Measurements from ENCODE around the gene SORCS1. TPM values are rescaled to one million over a fixed set of nuclear protein-coding genes. Genes with fewer than 3 reads are reported as not detected.

The SORCS1 gene
- total RNA-seq, 4 donors from 2014 or later, result 1.2 to 11.8 (median 6.2) TPM

DNA sequence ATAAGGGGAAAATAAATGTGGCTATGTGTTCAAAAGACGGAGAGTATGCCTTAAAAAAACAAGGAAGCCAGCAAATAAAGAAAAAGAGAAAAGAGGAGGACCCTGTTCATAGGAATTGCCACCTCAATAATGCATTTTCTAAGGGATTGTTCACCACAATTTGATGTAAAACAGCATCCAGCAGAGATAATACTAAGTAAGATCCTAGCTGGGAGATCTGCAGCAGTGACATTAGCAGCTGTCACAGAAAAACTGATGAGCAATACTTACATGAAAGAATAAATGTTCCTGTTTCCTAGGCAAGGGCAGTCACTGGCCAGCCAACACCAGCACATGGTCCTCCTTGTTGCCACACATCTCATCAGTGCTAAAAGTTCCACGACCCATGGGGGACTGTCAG lies 391.5 kb downstream of the SORCS1 start:
- intact Hi-C loops (cut with DNase I), result no loop called here
- Histone ChIP-seq H3K4me3 (replicated peaks in 1 of 3) (no peak overlapping the region), H3K27me3 (no peaks in the 10 kb centered on the region), H3K36me3 (no peaks in the 10 kb centered on the region), H3K27ac (no peak overlapping the region), H3K9me3 (no peaks in the 10 kb centered on the region), H3K4me1 (no peaks in the 10 kb centered on the region)
- TF ChIP-seq, protein P1, sequence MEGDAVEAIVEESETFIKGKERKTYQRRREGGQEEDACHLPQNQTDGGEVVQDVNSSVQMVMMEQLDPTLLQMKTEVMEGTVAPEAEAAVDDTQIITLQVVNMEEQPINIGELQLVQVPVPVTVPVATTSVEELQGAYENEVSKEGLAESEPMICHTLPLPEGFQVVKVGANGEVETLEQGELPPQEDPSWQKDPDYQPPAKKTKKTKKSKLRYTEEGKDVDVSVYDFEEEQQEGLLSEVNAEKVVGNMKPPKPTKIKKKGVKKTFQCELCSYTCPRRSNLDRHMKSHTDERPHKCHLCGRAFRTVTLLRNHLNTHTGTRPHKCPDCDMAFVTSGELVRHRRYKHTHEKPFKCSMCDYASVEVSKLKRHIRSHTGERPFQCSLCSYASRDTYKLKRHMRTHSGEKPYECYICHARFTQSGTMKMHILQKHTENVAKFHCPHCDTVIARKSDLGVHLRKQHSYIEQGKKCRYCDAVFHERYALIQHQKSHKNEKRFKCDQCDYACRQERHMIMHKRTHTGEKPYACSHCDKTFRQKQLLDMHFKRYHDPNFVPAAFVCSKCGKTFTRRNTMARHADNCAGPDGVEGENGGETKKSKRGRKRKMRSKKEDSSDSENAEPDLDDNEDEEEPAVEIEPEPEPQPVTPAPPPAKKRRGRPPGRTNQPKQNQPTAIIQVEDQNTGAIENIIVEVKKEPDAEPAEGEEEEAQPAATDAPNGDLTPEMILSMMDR (IDR thresholded peaks at IDR 0.05), result no peak
- no peak for TF ChIP-seq POLR2A (IDR thresholded peaks at IDR 0.05)
- no peak for DNase-seq
- 63% methylated on average over 2 of the region's 2 CpGs for WGBS, 2 donors

DNA sequence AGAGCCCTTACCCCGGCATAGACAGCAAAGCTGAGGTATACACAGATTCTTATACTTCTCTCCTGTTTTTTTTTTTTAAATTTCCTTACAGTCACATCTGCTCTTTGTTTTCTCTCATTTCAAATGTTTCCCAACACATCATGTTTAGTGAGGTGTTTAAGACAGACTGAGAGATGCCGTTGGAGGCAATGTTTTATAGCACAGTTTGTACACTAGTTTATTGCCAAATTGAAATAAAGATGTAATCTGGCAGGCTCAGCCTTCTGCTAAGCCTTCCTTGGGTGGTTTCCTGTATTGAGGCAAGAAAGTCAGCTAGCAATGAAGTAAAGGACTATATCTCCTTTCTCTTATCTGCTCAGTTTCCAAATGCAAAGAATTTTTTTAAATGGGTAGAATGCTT lies 393.4 kb downstream of the SORCS1 start:
- intact Hi-C loops (cut with DNase I), result no loop called here
- Histone ChIP-seq H3K4me1 (no peaks in the 10 kb centered on the region), H3K27me3 (no peaks in the 10 kb centered on the region), H3K9me3 (no peaks in the 10 kb centered on the region), H3K36me3 (no peaks in the 10 kb centered on the region), H3K27ac (no peak overlapping the region), H3K4me3 (replicated peaks in 1 of 3) (no peak overlapping the region)
- no peak for TF ChIP-seq POLR2A (IDR thresholded peaks at IDR 0.05)
- TF ChIP-seq, protein P1 (IDR thresholded peaks at IDR 0.05), result no peak
- DNase-seq, result no peak
- 34 to 49% methylated on average over 2 of the region's 2 CpGs for WGBS, 2 donors

DNA sequence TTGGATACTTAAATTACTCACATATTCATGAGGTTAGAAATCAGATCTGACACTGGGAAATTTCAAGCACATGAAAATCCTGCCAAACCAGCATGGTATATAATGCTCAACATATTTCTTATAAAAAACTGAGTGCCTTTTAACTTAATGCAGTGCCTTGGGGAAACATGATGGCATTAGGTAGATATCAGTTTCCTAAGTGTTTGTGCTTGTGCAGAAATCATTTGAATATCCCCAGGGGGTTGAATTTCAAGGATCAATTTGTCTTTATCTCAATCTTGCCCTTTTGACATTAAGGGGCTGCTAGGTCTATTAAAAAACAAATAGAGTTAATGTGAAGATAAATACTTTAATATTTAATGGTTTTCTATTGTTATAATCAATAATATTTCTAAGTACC lies 396.3 kb downstream of the SORCS1 start:
- Histone ChIP-seq H3K27ac (no peak overlapping the region), H3K9me3 (no peaks in the 10 kb centered on the region), H3K4me3 (replicated peaks in 1 of 3) (no peak overlapping the region), H3K27me3 (no peaks in the 10 kb centered on the region), H3K4me1 (no peaks in the 10 kb centered on the region), H3K36me3 (no peaks in the 10 kb centered on the region)
- TF ChIP-seq POLR2A (IDR thresholded peaks at IDR 0.05), result no peak
- TF ChIP-seq, protein P1 (IDR thresholded peaks at IDR 0.05), result no peak
- intact Hi-C loops (cut with DNase I), result no loop called here
- DNase-seq, result no peak

DNA sequence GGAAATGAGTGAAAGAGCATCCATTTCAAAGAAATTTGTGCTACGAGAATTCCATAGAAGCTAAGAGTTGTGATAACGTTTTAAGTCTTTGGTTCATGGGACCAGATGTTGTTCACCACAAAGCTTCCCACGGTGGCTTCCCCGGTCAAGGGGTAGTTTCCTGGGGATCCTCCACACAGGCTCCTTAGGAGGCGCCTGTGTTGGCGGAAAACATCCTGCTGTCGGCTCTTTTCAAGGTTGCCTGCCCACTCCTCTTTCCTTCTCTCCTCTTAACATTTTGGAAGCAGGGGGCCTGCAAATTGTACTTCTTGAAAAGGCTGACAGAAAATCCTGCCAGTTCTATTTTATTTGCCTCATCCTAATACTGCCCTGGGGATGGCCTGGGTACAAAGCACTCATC lies 398.6 kb downstream of the SORCS1 start:
- Histone ChIP-seq H3K27me3 (no peaks in the 10 kb centered on the region), H3K27ac (no peak overlapping the region), H3K9me3 (no peaks in the 10 kb centered on the region), H3K4me1 (no peaks in the 10 kb centered on the region), H3K36me3 (no peaks in the 10 kb centered on the region), H3K4me3 (replicated peaks in 1 of 3) (no peak overlapping the region)
- TF ChIP-seq, protein P1 (IDR thresholded peaks at IDR 0.05), result no peak
- TF ChIP-seq POLR2A (IDR thresholded peaks at IDR 0.05), result no peak
- WGBS, 2 donors, result 74 to 86% methylated on average over 7 of the region's 7 CpGs
- intact Hi-C loops (cut with DNase I), result no loop called here
- no peak for DNase-seq

DNA sequence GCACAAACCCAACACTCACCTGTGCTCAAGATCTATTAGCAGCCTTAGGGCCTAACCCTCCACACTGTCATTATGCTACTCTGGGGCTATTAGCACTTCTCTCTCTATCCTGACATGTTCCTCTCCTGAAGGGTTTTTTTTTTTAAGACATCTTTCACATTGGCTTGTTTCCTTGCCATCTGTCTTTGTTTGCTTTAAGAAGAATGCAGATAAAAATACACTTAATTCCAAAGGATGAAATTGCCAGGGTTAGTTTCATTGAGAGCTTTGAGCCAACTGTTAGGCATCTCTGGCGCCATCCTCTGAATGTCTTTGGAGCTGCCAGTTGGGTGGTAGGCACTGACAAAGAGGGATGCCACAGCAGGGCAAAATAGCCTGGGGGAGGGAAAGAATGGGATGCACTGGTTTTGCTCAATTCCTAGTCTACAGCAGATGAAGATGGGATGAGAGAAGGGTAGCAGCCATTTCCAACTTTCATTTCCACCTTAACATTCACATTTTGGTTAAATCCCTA lies 399.2 kb downstream of the SORCS1 start:
- no peak for DNase-seq
- TF ChIP-seq POLR2A (IDR thresholded peaks at IDR 0.05), result no peak
- TF ChIP-seq, protein P1 (IDR thresholded peaks at IDR 0.05), result no peak
- WGBS, 2 donors, result 72 to 96% methylated on average over 1 of the region's 1 CpG

More for the DNA sequence above, 399.2 kb downstream of the SORCS1 start:
- intact Hi-C loops (cut with DNase I), result no loop called here
- Histone ChIP-seq H3K4me3 (replicated peaks in 1 of 3) (no peak overlapping the region), H3K36me3 (no peaks in the 10 kb centered on the region), H3K27me3 (no peaks in the 10 kb centered on the region), H3K4me1 (no peaks in the 10 kb centered on the region), H3K27ac (no peak overlapping the region), H3K9me3 (no peaks in the 10 kb centered on the region)

Data from thyroid gland (tissue), 4 donors.